Effector memory CD4-positive, alpha-beta T cell (primary cell): ENCODE measurements around the gene DLX2.

Experiments used
- DNase-seq, 3 donors: peaks; one replicate each; pipeline ENCODE4 v3.0.0-alpha.2; 2020
- H3K27ac ChIP-seq: 2 replicates; pipeline ENCODE4 v1.7.0; 2013; ENCODE audit warnings: mild to moderate bottlenecking, low read length, moderate library complexity; ENCODE audit not compliant: insufficient read depth, poor library complexity, severe bottlenecking
- H3K27me3 ChIP-seq: replicated peaks from 2 replicates; pipeline ENCODE4 v1.7.0; 2013; ENCODE audit warnings: mild to moderate bottlenecking, low read length; ENCODE audit not compliant: insufficient read depth, control insufficient read depth, poor library complexity, severe bottlenecking
- H3K36me3 ChIP-seq: 2 replicates; pipeline ENCODE4 v1.7.0; 2013; ENCODE audit warnings: mild to moderate bottlenecking, low read length, moderate library complexity; ENCODE audit not compliant: control insufficient read depth, insufficient read depth
- H3K4me1 ChIP-seq: 2 replicates; pipeline ENCODE4 v1.7.0; 2013; ENCODE audit warnings: low read length, mild to moderate bottlenecking; ENCODE audit not compliant: control insufficient read depth, insufficient read depth, poor library complexity, severe bottlenecking
- H3K4me3 ChIP-seq: 2 replicates; pipeline ENCODE4 v1.7.0; 2013; ENCODE audit warnings: low read length, low read depth, mild to moderate bottlenecking; ENCODE audit not compliant: insufficient read depth, poor library complexity, severe bottlenecking
- H3K9me3 ChIP-seq: 2 replicates; pipeline ENCODE4 v1.7.0; 2013; ENCODE audit warnings: mild to moderate bottlenecking, low read length, moderate library complexity; ENCODE audit not compliant: control insufficient read depth

Gene DLX2

DNA sequence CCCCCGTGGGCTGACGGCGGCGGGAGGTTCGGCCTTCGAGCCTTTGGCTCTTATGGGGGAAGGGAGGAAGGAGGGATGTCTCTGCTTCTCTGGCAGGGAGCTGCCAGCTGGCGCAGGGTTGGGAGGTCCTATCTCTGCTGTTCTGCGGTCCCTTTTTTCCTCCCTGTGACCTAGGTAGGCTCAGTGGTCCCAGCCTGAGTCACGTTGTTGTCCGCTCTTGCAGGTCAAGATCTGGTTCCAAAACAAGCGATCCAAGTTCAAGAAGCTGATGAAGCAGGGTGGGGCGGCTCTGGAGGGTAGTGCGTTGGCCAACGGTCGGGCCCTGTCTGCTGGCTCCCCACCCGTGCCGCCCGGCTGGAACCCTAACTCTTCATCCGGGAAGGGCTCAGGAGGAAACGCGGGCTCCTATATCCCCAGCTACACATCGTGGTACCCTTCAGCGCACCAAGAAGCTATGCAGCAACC, 14.9 kb downstream of the DLX2 start:
- no peaks in the 10 kb centered on the region for H3K36me3 ChIP-seq
- no peaks in the 10 kb centered on the region for H3K9me3 ChIP-seq
- peaks cover 46% of the 10 kb centered on the region for H3K4me1 ChIP-seq
- no peak overlapping the region for H3K4me3 ChIP-seq
- peaks cover 99% of the 10 kb centered on the region for H3K27me3 ChIP-seq
- no peak for DNase-seq
- no peak overlapping the region for H3K27ac ChIP-seq

DNA sequence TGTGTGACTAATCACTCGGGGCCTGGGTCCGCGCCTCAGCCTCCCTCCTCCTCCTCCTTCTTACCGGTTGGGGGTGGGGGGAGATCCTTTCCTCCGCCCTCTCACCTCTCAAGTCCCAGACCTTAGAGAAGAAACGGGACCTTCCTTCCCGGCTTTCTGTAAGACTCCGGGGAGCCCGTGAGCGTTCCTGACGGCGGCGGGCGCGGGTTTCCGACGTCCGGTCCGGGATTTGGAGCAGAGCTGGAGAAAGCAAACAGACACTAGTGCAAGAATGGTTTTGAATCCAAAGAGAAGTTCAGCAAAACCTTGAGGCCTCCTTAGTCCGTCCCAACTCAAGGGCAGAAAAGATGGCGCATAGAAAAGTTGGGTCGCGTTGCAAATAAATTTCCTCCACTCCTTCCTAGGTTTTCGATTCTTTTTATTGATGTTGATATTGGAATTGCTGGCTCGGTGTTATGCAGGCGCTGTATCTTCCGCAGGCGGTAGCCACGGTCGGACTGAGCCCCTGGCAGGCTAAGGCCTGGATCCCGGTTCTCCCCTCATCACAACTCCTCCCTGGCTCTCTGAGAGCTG, 15.4 kb downstream of the DLX2 start:
- DNase-seq, result no peak
- H3K27me3 ChIP-seq, result peaks cover 99% of the 10 kb centered on the region
- H3K4me3 ChIP-seq, result no peak overlapping the region
- peaks cover 47% of the 10 kb centered on the region for H3K4me1 ChIP-seq
- H3K9me3 ChIP-seq, result no peaks in the 10 kb centered on the region
- H3K27ac ChIP-seq, result no peak overlapping the region
- H3K36me3 ChIP-seq, result no peaks in the 10 kb centered on the region

DNA sequence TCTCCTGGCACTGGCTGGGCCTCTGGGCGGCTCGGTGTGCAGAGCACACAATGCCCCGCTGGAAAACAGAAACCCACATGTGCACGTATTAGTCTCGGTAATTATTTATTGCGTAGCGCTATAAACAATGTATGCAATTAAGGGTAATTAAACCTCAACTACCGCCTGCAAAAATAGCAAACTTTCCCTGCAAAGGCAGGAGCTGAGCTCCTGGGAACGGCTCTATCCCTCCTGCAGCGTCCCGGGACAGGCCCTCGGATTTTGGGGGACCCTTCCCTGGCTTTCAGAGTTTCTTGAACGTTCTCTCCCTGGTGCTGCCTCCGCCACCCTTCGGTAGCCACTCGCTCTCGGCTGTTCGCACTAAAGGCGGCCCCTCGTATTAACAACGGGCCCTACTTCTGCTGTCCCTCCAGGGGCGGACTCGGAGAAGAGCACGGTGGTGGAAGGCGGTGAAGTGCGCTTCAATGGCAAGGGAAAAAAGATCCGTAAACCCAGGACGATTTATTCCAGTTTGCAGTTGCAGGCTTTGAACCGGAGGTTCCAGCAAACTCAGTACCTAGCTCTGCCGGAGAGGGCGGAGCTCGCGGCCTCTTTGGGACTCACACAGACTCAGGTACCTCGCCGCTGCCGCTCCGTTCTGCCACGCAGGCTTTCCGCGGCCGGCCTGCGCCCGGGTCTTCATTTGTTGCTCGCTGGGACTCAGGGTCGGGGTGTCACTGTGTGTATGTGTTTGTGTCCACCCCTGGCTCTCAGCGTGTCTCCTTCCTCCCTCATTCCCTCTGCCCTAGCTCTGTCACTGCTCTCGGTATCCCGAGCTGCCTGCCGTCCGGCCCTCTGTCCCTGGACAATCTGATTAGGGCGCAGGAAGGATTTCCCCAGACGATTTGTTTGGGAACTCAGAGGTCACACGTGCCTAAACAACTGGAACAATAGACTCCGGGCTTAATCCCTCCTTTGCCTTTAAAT, 16.2 kb downstream of the DLX2 start:
- H3K9me3 ChIP-seq, result no peaks in the 10 kb centered on the region
- peaks cover 99% of the 10 kb centered on the region for H3K27me3 ChIP-seq
- H3K36me3 ChIP-seq, result no peaks in the 10 kb centered on the region
- DNase-seq, result peak; percentile 34 to 54 (median 38)
- peaks cover 47% of the 10 kb centered on the region for H3K4me1 ChIP-seq
- no peak overlapping the region for H3K4me3 ChIP-seq
- H3K27ac ChIP-seq, result no peak overlapping the region

DNA sequence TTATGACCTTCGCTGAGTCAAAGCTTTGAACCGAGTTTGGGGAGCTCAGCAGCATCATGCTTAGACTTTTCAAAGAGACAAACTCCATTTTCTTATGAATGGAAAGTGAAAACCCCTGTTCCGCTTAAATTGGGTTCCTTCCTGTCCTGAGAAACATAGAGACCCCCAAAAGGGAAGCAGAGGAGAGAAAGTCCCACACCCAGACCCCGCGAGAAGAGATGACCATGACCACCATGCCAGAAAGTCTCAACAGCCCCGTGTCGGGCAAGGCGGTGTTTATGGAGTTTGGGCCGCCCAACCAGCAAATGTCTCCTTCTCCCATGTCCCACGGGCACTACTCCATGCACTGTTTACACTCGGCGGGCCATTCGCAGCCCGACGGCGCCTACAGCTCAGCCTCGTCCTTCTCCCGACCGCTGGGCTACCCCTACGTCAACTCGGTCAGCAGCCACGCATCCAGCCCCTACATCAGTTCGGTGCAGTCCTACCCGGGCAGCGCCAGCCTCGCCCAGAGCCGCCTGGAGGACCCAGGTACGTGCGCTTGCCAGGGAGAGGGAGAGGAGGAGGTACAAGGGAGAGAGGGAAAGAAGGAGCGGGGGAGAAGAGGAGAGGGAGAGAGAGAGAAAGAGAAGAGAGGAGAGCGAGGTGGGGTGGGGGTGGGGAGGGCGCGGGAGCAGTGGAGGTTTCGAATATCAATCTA, 17.1 kb downstream of the DLX2 start, which contains the start of gene DLX1:
Gene DLX1, plus strand, starts transcription at position 48 of the 700 bp plus-strand sequence. Its CDS starts 171 bp downstream, at position 219.
- no peak for DNase-seq
- Histone ChIP-seq H3K9me3 (no peaks in the 10 kb centered on the region), H3K4me3 (peak within 1 kb of the TSS; percentile 39), H3K36me3 (no peaks in the 10 kb centered on the region), H3K4me1 (peaks cover 47% of the 10 kb centered on the region), H3K27me3 (peaks cover 99% of the 10 kb centered on the region), H3K27ac (no peak within 1 kb of the TSS)

DNA sequence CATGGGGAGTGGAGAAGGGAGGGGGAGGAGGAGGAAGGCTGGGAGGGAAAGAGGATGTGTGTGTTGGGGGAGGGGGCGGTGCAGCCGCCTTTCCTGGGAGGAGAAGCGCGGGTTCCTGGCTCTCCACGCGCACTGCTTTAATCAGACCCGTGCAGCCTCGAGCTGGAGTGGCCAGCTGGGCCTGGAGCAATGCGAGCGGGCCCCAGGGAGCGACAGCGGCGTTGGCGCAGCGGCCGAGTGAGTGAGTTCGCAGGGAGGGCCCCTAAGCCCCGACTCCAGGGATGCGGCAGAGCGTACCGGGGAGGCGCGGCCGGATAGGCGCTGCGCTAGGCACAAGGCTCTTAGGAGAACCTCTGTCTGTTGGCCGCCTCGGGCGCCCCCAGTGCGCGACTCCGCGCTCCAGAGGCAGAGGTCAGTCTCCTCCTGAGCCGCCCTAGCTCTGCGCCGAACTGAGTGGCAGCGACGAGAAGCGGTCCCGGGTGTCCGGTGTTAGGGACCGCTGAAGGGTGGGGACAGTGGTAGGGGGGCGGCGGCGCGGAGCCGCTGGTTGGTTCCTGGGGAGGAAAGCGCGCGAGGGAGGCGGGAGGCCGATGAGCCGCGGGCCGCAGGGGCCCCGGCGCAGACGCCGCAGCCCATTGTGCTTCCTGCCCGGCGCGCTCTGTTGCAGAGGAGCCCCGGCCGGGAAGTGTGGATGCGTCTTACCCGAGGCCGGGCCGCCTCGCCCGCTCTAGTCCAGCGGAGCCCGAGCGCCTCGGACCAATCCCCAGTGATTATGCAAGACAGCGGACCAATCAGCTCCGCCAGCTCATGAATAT, 17.8 kb downstream of the DLX2 start:
- Histone ChIP-seq H3K4me3 (peak overlapping the region; percentile 39), H3K9me3 (no peaks in the 10 kb centered on the region), H3K27me3 (peaks cover 99% of the 10 kb centered on the region), H3K4me1 (peaks cover 47% of the 10 kb centered on the region), H3K36me3 (no peaks in the 10 kb centered on the region), H3K27ac (no peak overlapping the region)
- DNase-seq, result peak; percentile 37 to 43 (median 38)

DNA sequence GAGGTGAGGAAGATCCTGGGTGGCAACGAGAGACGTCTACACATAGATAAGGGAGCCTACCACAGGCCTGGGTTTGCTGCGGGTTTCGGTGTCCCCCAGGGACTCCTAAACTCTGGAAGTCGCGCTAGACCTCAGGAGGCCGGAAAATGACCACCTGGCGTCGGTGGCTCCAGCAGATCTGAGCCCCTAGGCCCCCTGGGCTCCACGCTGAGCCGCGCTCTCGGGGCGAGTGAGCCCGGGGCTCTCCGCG, 18.4 kb downstream of the DLX2 start:
- Histone ChIP-seq H3K4me3 (peak overlapping the region; percentile 39), H3K27ac (no peak overlapping the region), H3K4me1 (peaks cover 47% of the 10 kb centered on the region), H3K9me3 (no peaks in the 10 kb centered on the region), H3K36me3 (no peaks in the 10 kb centered on the region), H3K27me3 (peaks cover 97% of the 10 kb centered on the region)
- no peak for DNase-seq

DNA sequence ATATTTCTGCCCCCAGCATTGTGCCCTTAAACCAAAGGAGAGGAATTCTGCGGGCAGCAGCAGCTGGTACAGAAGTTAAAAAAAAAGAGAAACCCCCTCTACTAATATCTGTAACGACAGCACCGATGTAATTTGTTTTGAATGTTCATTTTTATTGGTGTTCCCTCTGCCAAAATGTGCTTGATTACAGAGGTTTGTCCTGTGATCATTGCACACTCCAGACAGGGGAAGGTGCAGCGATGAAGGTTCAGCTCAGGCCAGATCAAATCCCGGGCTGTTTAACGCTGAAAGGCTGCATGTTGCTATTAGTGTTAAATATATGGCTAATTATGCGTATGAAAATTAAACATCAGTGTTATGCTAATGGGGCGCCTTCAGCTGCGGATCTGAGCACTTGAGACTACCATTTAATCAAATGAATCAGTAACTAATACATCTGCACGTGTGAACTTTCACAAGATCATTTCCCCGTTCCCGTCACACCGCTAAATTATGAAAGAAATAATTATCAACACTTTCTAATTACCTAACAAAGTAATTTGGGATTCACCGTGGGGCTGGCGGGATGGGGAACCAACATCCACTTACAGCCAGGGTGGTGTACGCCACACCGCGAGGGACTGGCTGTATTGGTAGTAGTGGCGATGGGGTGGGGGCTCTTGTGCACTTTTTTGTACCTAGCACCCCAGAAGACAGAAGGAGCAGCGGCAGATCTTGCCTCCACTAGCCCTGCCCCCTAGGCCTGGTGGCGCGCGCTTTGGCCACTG, 18.9 kb downstream of the DLX2 start:
- Histone ChIP-seq H3K9me3 (no peaks in the 10 kb centered on the region), H3K4me1 (peaks cover 47% of the 10 kb centered on the region), H3K36me3 (no peaks in the 10 kb centered on the region), H3K4me3 (peak overlapping the region; percentile 39), H3K27me3 (peaks cover 94% of the 10 kb centered on the region), H3K27ac (no peak overlapping the region)
- DNase-seq, result no peak

DNA sequence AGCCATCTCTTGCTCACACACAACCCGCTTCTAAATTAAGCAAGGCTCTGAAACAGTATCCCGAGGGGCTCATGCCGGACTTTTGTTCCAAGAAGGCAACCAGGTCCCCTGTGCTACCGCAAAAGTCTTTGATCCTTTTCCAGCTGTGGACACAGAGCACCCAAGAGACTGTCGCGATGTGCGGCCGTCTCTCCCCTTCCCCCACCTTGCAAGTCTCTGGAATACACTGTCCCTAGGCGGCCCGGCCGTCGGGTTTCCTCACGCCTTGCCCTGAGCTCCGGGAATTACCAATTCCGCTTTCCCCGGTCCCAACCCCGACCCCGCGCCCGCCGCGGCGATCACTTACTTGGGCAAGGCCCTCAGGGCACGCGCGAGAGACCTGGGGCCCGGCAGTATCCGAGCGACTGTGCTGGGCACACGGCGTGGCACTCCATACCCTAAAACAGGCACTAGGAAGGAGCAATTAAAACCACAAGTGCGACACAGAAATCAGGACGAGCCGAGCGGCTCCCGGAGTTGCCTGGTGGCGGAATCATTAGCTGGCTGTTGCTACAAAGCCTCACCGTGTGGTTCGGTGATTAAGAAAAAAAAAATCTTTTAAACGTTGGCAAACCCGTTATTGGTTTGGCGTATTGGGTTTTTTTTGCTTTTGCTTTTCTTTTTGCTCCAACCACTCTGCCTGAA, 19.6 kb downstream of the DLX2 start:
- Histone ChIP-seq H3K27me3 (peaks cover 87% of the 10 kb centered on the region), H3K36me3 (no peaks in the 10 kb centered on the region), H3K27ac (no peak overlapping the region), H3K4me1 (peaks cover 44% of the 10 kb centered on the region), H3K9me3 (no peaks in the 10 kb centered on the region), H3K4me3 (no peak overlapping the region)
- DNase-seq, result no peak
